Panc1 (cell line): ENCODE measurements around the gene VPS16.

Source experiments
- CTCF ChIP-seq: fragments of 450-650 bp; IDR thresholded peaks from 2 replicates; pipeline ENCODE4 v1.5.1; 2017; ENCODE audit warnings: mild to moderate bottlenecking
- POLR2AphosphoS5 ChIP-seq: IDR thresholded peaks from 2 replicates; pipeline ENCODE4 v1.6.1; 2012; ENCODE audit warnings: mild to moderate bottlenecking, low read depth, low read length, moderate library complexity
- REST ChIP-seq, 2 experiments: IDR thresholded peaks; 2 replicates each; pipeline ENCODE4 v1.6.1; 2011 to 2012; ENCODE audit warnings: low read depth in 2 of 2, control low read depth in 1 of 2, low read length in 1 of 2, mild to moderate bottlenecking in 1 of 2, moderate library complexity in 1 of 2; ENCODE audit not compliant: insufficient read depth in 1 of 2
- SIN3A ChIP-seq: IDR thresholded peaks from 2 replicates; pipeline ENCODE4 v1.6.1; 2012; ENCODE audit warnings: low read depth, mild to moderate bottlenecking, low read length, moderate library complexity, borderline replicate concordance; ENCODE audit not compliant: insufficient read depth
- TCF7L2 ChIP-seq: IDR thresholded peaks from 2 replicates; pipeline ENCODE4 v1.6.1; 2011; ENCODE audit warnings: mild to moderate bottlenecking, low read depth, low read length, inconsistent platforms

DNA sequence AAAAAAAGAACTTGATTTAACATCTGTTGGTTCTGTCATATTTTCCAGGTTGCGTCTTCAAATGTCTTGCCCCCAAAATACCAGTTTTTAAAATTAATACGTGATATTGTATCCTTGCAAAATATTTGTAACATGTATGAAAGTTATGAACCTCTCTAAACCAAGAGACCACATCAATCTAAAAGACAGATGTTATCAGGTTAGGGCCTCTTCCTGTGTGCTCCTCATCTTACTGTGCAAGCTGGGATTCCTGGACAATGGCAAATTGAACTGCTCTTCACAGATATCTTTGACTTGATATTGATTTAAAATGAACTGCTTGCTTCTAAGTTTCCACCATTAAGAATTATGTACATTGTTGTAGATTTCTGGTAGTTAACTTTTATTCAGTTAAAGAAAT is 14.8 kb upstream of the VPS16 start:
- TF ChIP-seq REST (IDR thresholded peaks at IDR 0.05; ENCODE audit: insufficient read depth in 1 of 2, low read depth in 2 of 2, low read length in 1 of 2) (no peak), CTCF (no peak), SIN3A (no peak), POLR2AphosphoS5 (no peak), TCF7L2 (no peak)
